ENCODE results near the gene GEMIN4. TPM values are rescaled to one million over a fixed set of nuclear protein-coding genes. Genes with fewer than 3 reads are reported as not detected.

GEMIN4 gene
- polyA plus RNA-seq, 3 donors: 8.8 to 10.6 (median 10.1) TPM

- Histone ChIP-seq H3K4me1 (ENCODE audit: control insufficient read depth in 1 of 2, insufficient read depth in 2 of 2, low read length in 2 of 2) (peaks cover 10 to 16% of the 10 kb centered on the region in 2 donors), H3K4me2 (replicated peaks; ENCODE audit: extremely low read depth, low read length, poor library complexity, severe bottlenecking) (peak overlapping the region; percentile 84), H3K79me2 (ENCODE audit: insufficient read depth, low read length) (no peaks in the 10 kb centered on the region), H3K9me3 (replicated peaks in 1 of 2; ENCODE audit: control insufficient read depth in 1 of 2, insufficient read depth in 1 of 2, low read length in 2 of 2) (peaks cover 0 to 8% of the 10 kb centered on the region in 2 donors), H2AFZ (ENCODE audit: insufficient read depth, low read depth, low read length, poor library complexity, severe bottlenecking) (peak overlapping the region; percentile 71), H3K4me3 (replicated peaks in 1 of 3; ENCODE audit: low read depth in 2 of 3, low read length in 3 of 3) (peak overlapping the region; percentile 20 to 68 (median 20)), H3K27me3 (ENCODE audit: control insufficient read depth in 2 of 2, insufficient read depth in 2 of 2, low read length in 2 of 2) (peaks cover 20 to 39% of the 10 kb centered on the region in 2 donors), H3K36me3 (replicated peaks in 1 of 2; ENCODE audit: control insufficient read depth in 1 of 2, insufficient read depth in 2 of 2, low read length in 2 of 2) (no peaks in the 10 kb centered on the region), H3K9ac (ENCODE audit: insufficient read depth, low read length, poor library complexity, severe bottlenecking) (peak overlapping the region; percentile 59), H3K27ac (ENCODE audit: low read depth in 1 of 2, low read length in 2 of 2) (no peak overlapping the region), H4K20me1 (ENCODE audit: insufficient read depth, low read length) (no peaks in the 10 kb centered on the region)
- Mint-ChIP-seq H3K4me1 (peaks cover 10% of the 10 kb centered on the region), H3K36me3 (no peaks in the 10 kb centered on the region), H3K27ac (no peak overlapping the region), H3K9me3 (peaks cover 0 to 13% (median 5%) of the 10 kb centered on the region in 7 donors), H3K27me3 (ENCODE audit: low read depth in 3 of 3) (peaks cover 35 to 52% (median 36%) of the 10 kb centered on the region in 3 donors), H3K4me3 (peak overlapping the region; percentile 60 to 82)
- no peak for TF ChIP-seq CTCF (IDR thresholded peaks at IDR 0.05)
- 15% methylated on average over 21 of the region's 26 CpGs for WGBS (ENCODE audit: insufficient coverage)
- intact Hi-C loops (cut with micrococcal nuclease): no loop called here
- DNase-seq: no peak
Observed at GRCh38 chr17:731644-732066, 20.4 kb downstream of the GEMIN4 start.

- H3K4me1 Mint-ChIP-seq: peaks cover 10% of the 10 kb centered on the region
- no peaks in the 10 kb centered on the region for H3K79me2 ChIP-seq (ENCODE audit: insufficient read depth, low read length)
- H3K4me2 ChIP-seq (replicated peaks; ENCODE audit: extremely low read depth, low read length, poor library complexity, severe bottlenecking): no peak overlapping the region
- H3K36me3 ChIP-seq (replicated peaks in 1 of 2; ENCODE audit: control insufficient read depth in 1 of 2, insufficient read depth in 2 of 2, low read length in 2 of 2): no peaks in the 10 kb centered on the region
- H3K27ac Mint-ChIP-seq: no peak overlapping the region
- H3K27me3 Mint-ChIP-seq (ENCODE audit: low read depth in 3 of 3): peaks cover 26 to 45% (median 29%) of the 10 kb centered on the region in 3 donors
- no peaks in the 10 kb centered on the region for H4K20me1 ChIP-seq (ENCODE audit: insufficient read depth, low read length)
- no peak for TF ChIP-seq CTCF (IDR thresholded peaks at IDR 0.05)
- peaks cover 10 to 16% of the 10 kb centered on the region in 2 donors for H3K4me1 ChIP-seq (ENCODE audit: control insufficient read depth in 1 of 2, insufficient read depth in 2 of 2, low read length in 2 of 2)
- peaks cover 20 to 32% of the 10 kb centered on the region in 2 donors for H3K27me3 ChIP-seq (ENCODE audit: control insufficient read depth in 2 of 2, insufficient read depth in 2 of 2, low read length in 2 of 2)
- peaks cover 0 to 15% (median 5%) of the 10 kb centered on the region in 7 donors for H3K9me3 Mint-ChIP-seq
- no peak overlapping the region for H3K4me3 Mint-ChIP-seq
- DNase-seq: peak in 1 of 3 donors; percentile 14
- no peak overlapping the region for H2AFZ ChIP-seq (ENCODE audit: insufficient read depth, low read depth, low read length, poor library complexity, severe bottlenecking)
- H3K4me3 ChIP-seq (replicated peaks in 1 of 3; ENCODE audit: low read depth in 2 of 3, low read length in 3 of 3): no peak overlapping the region
- no peak overlapping the region for H3K9ac ChIP-seq (ENCODE audit: insufficient read depth, low read length, poor library complexity, severe bottlenecking)
- WGBS (ENCODE audit: insufficient coverage): 100% methylated on average over 1 of the region's 5 CpGs
- intact Hi-C loops (cut with micrococcal nuclease): no loop called here
- H3K36me3 Mint-ChIP-seq: no peaks in the 10 kb centered on the region
- no peak overlapping the region for H3K27ac ChIP-seq (ENCODE audit: low read depth in 1 of 2, low read length in 2 of 2)
- peaks cover 0 to 8% of the 10 kb centered on the region in 2 donors for H3K9me3 ChIP-seq (replicated peaks in 1 of 2; ENCODE audit: control insufficient read depth in 1 of 2, insufficient read depth in 1 of 2, low read length in 2 of 2)
Observed at GRCh38 chr17:728911-729310, 23.2 kb downstream of the GEMIN4 start.

All from CD14-positive monocyte (primary cell).